GM12878 (cell line): ENCODE data around the gene PRDM7. TPM values are rescaled to one million over a fixed set of nuclear protein-coding genes. Genes with fewer than 3 reads are reported as not detected.

Source experiments
- ATAC-seq: fragments of 200-7000 bp; cut with Tn5 transposase; 3 replicates; pipeline ENCODE4 v1.9.1; 2020; ENCODE audit warnings: mild to moderate bottlenecking, moderate library complexity
- BruUV-seq: library from RNA; stranded (reverse); fragments of 400-500 nt; replicated peaks from 2 replicates; lab custom pipeline; 2021; lab: Mats Ljungman, UMichigan
- CTCF ChIA-PET: fragments of 300-600 bp; sonication (Branson Sonifier 250); formaldehyde crosslinking; extraction: SDS; loops from one replicate; lab custom pipeline; 2021; ENCODE audit warnings: inconsistent platforms; lab: Yijun Ruan, JAX
- POLR2A ChIA-PET: fragments of 350-600 bp; formaldehyde crosslinking; extraction: SDS; loops from one replicate; lab custom pipeline; 2021; ENCODE audit warnings: inconsistent platforms; lab: Charles Lee
- RAD21 ChIA-PET: fragments of 300-600 bp; sonication (Branson Sonifier 250); formaldehyde crosslinking; loops from one replicate; lab custom pipeline; 2023; ENCODE audit warnings: antibody characterized with exemption; ENCODE audit not compliant: unreplicated experiment; lab: Charles Lee
- SMC1A ChIA-PET: fragments of 300-600 bp; sonication (Branson Sonifier 250); formaldehyde crosslinking; loops from one replicate; lab custom pipeline; 2023; ENCODE audit not compliant: unreplicated experiment, uncharacterized antibody; lab: Charles Lee
- DNase-seq: peaks from one replicate; pipeline ENCODE4 v3.0.0-alpha.2; 2011; ENCODE audit warnings: low read depth, low spot score
- FAIRE-seq: peaks from 3 replicates; lab custom pipeline; 2011; peaks lifted over from hg19 to GRCh38; lab: Jason Lieb, UNC
- H2AFZ ChIP-seq: 2 replicates; pipeline ENCODE4 v1.6.0; 2011; ENCODE audit warnings: low read depth, low read length, control low read depth; ENCODE audit not compliant: control insufficient read depth
- H3K27ac ChIP-seq: 2 replicates; pipeline ENCODE4 v1.5.1; 2011; ENCODE audit warnings: control low read depth; ENCODE audit not compliant: control insufficient read depth, insufficient read depth
- H3K27me3 ChIP-seq, 2 experiments: replicated peaks in 1 of 2; 2 replicates each; pipeline versions ENCODE4 v1.6.0 to v1.6.1; 2011; ENCODE audit warnings: low read length in 1 of 2; ENCODE audit not compliant: control insufficient read depth in 2 of 2, insufficient read depth in 2 of 2
- H3K36me3 ChIP-seq, 2 experiments: 2 replicates each; pipeline ENCODE4 v1.5.1; 2011; ENCODE audit warnings: low read length in 1 of 2; ENCODE audit not compliant: control insufficient read depth in 2 of 2, insufficient read depth in 2 of 2
- H3K4me1 ChIP-seq: 2 replicates; pipeline ENCODE4 v1.6.1; 2011; ENCODE audit warnings: mild to moderate bottlenecking, low read length, moderate library complexity, mixed read lengths; ENCODE audit not compliant: control insufficient read depth, insufficient read depth
- H3K4me2 ChIP-seq: 2 replicates; pipeline ENCODE4 v1.6.0; 2011; ENCODE audit warnings: control low read depth; ENCODE audit not compliant: control insufficient read depth, insufficient read depth
- H3K4me3 ChIP-seq: fragments of 200-600 bp; sonication (generic); 2 replicates; pipeline ENCODE4 v1.5.1; 2016
- H3K79me2 ChIP-seq: 2 replicates; pipeline ENCODE4 v1.6.0; 2011; ENCODE audit warnings: low read length; ENCODE audit not compliant: control insufficient read depth, insufficient read depth
- H3K9ac ChIP-seq: 2 replicates; pipeline ENCODE4 v1.8.0; 2011; ENCODE audit warnings: low read length, control low read depth, mixed read lengths; ENCODE audit not compliant: control insufficient read depth, insufficient read depth
- H3K9me3 ChIP-seq: replicated peaks from 3 replicates; pipeline ENCODE4 v1.5.1; 2011; ENCODE audit warnings: mild to moderate bottlenecking, low read length; ENCODE audit not compliant: control insufficient read depth, insufficient read depth
- H4K20me1 ChIP-seq: 2 replicates; pipeline ENCODE4 v1.6.0; 2011; ENCODE audit not compliant: control insufficient read depth, insufficient read depth
- ATF3 ChIP-seq: IDR thresholded peaks from 2 replicates; pipeline ENCODE4 v1.6.1; 2011; ENCODE audit warnings: low read depth, mild to moderate bottlenecking, low read length, moderate library complexity, borderline replicate concordance; ENCODE audit errors: extremely low read depth
- BCLAF1 ChIP-seq: fragments of 450-650 bp; IDR thresholded peaks from 2 replicates; pipeline ENCODE4 v1.6.1; 2017; ENCODE audit warnings: antibody characterized with exemption, mild to moderate bottlenecking, moderate library complexity
- CEBPB ChIP-seq, 2 experiments: fragments of 150-350 bp in 1 of 2; IDR thresholded peaks; 2 replicates each; pipeline ENCODE4 v1.6.1; 2012 to 2014; ENCODE audit warnings: low read depth in 2 of 2, low read length in 2 of 2, borderline replicate concordance in 1 of 2, inconsistent platforms in 1 of 2
- CREM ChIP-seq: IDR thresholded peaks from 2 replicates; pipeline ENCODE4 v1.6.1; 2014; ENCODE audit warnings: antibody characterized with exemption, low read depth
- FOS ChIP-seq: IDR thresholded peaks from 3 replicates; pipeline ENCODE4 v1.6.1; 2011; ENCODE audit warnings: borderline replicate concordance; ENCODE audit not compliant: insufficient read length; ENCODE audit errors: extremely low read depth
- HDGF ChIP-seq: fragments of 450-650 bp; IDR thresholded peaks from 2 replicates; pipeline ENCODE4 v1.6.1; 2016; ENCODE audit warnings: antibody characterized with exemption
- MTA3 ChIP-seq: IDR thresholded peaks from 2 replicates; pipeline ENCODE4 v1.6.1; 2012; ENCODE audit warnings: low read length, inconsistent platforms, borderline replicate concordance
- MXI1 ChIP-seq: fragments of 150-350 bp; IDR thresholded peaks from 2 replicates; pipeline ENCODE4 v1.6.1; 2011; ENCODE audit warnings: low read depth, mild to moderate bottlenecking, inconsistent platforms, low read length, improper control_type of control experiment
- PML ChIP-seq: IDR thresholded peaks from 2 replicates; pipeline ENCODE4 v1.6.1; 2012; ENCODE audit warnings: low read length, inconsistent platforms
- TCF3 ChIP-seq: IDR thresholded peaks from 2 replicates; pipeline ENCODE4 v1.6.1; 2012; ENCODE audit warnings: low read depth, mild to moderate bottlenecking, low read length, borderline replicate concordance; ENCODE audit not compliant: insufficient read depth
- WGBS: methylation state at CpG from one replicate; pipeline ENCODE4 v1.1.6; 2016; ENCODE audit warnings: low lambda C conversion rate; ENCODE audit not compliant: insufficient replicate concordance, insufficient coverage; ENCODE audit errors: missing lambda C conversion rate; 5-methylcytosine and 5-hydroxymethylcytosine counted together
- in situ Hi-C: fragments of 300-500 bp; cut with MboI; formaldehyde crosslinking; loops from 9 replicates; pipeline ENCODE4 v1.14.3; 2018; ENCODE audit warnings: mixed read lengths
- intact Hi-C: fragments of 100-400 bp; cut with micrococcal nuclease; formaldehyde crosslinking; loops from one replicate; pipeline ENCODE4 v1.14.2; 2022; ENCODE audit not compliant: unreplicated experiment
- polyA plus RNA-seq, 11 experiments: library from polyadenylated mRNA; depleted of rRNA in 4 of 11; unstranded in 6 of 11; stranded (reverse) in 5 of 11; fragments of >200 nt; fragmentation: Nextera tagmentation in 4 of 11; fragmentation: Illumina TruSeq in 1 of 11; extraction: Ambion mirVana in 4 of 11; extraction: Trizol in 1 of 11; gene quantifications; 1 replicate in 1 of 11; 2 replicates in 10 of 11; pipeline versions ENCODE4 v1.2.1 to v1.2.3, GENCODE V29; 2011 to 2016; ENCODE audit warnings: inconsistent platforms in 2 of 11, missing spikeins in 2 of 11, low read depth in 1 of 11
- total RNA-seq, 4 experiments: library from RNA; depleted of rRNA in 3 of 4; stranded (reverse); fragments of >200 nt in 3 of 4; fragmentation: Illumina TruSeq in 1 of 4; extraction: Trizol in 1 of 4; gene quantifications; 2 replicates each; pipeline versions ENCODE4 v1.2.1 to v1.2.3, GENCODE V29; 2013 to 2021

Gene PRDM7
- total and polyA plus RNA-seq, 10 of the 15 experiments (the other 5 are each of a cell fraction or from before 2014, with no cell fraction given) = not detected

GRCh38 chr16:90043526-90043925 lies 33.6 kb downstream of the PRDM7 start:
- no peak overlapping the region for H3K4me3 ChIP-seq
- DNase-seq (no peak), ATAC-seq (no peak), FAIRE-seq (no peak)
- no peaks in the 10 kb centered on the region for H3K36me3 ChIP-seq
- SMC1A ChIA-PET = no interaction called here
- in situ Hi-C loops = loop anchor here (5.0 kb wide), 1 partner anchor 34 kb away; the partner anchor contains the start of gene PRDM7
- H3K79me2 ChIP-seq = no peaks in the 10 kb centered on the region
- no peaks in the 10 kb centered on the region for H4K20me1 ChIP-seq
- 55% methylated on average over 19 of the region's 20 CpGs for WGBS
- H3K9ac ChIP-seq = no peak overlapping the region
- H3K4me2 ChIP-seq = no peak overlapping the region
- H3K27me3 ChIP-seq = peaks cover 0 to 3% of the 10 kb centered on the region in 2 experiments; a peak in 1 of 4 replicates
- no peak overlapping the region for H3K27ac ChIP-seq
- no peaks in the 10 kb centered on the region for H3K9me3 ChIP-seq
- TF ChIP-seq FOS (no peak), TCF3 (no peak), MXI1 (no peak), HDGF (no peak), ATF3 (no peak), CREM (no peak), CEBPB (IDR thresholded peaks at IDR 0.05; ENCODE audit: borderline replicate concordance in 1 of 2, low read depth in 2 of 2, low read length in 2 of 2) (no peak), MTA3 (no peak), PML (no peak), BCLAF1 (no peak)
- TF ChIP-seq, all 136 proteins: peak for 0
- intact Hi-C loops = no loop called here
- Histone ChIP-seq H3K4me1 (no peaks in the 10 kb centered on the region), H2AFZ (no peak overlapping the region)
- ChIA-PET CTCF (no interaction called here), POLR2A (no interaction called here), RAD21 (no interaction called here)
- no TSS peak for BruUV-seq
